ENCODE results near the gene BICC1. TPM values are rescaled to one million over a fixed set of nuclear protein-coding genes. Genes with fewer than 3 reads are reported as not detected.

The BICC1 gene
- polyA plus RNA-seq, 1 donor (not counting 4 experiments of a cell fraction or from before 2014, with no cell fraction given) = 4.2 TPM

DNA sequence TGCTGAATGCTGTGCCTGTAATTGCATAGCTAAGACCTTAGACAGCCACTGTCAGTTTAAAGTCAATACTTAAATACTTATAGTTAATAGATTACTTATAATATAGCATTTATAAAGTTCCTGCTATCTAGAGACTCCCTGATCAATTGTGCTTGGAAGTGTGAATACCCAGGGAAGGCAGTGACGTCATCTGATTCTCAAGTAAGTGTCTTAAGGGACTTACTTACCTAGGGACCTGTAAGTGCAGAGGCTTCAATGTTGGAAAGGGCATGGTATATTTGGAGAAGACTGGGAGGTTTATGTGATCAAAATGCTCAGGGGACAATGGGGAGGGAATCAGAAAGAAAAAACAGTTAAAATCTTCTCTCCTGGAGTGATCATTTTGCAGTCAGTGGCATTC, 55.0 kb downstream of the BICC1 start:
- Histone ChIP-seq H3K9me3 (ENCODE audit: control insufficient read depth, low read depth, low read length) (no peaks in the 10 kb centered on the region), H3K79me2 (ENCODE audit: control insufficient read depth, insufficient read depth, low read length) (peaks cover 7% of the 10 kb centered on the region), H3K4me2 (ENCODE audit: control insufficient read depth, extremely low read depth, insufficient read depth, low read depth, low read length) (no peak overlapping the region), H3K4me3 (ENCODE audit: control insufficient read depth in 2 of 3, extremely low read depth in 1 of 3, insufficient read depth in 2 of 3, low read depth in 1 of 3, low read length in 3 of 3) (no peak overlapping the region), H3K4me1 (ENCODE audit: control insufficient read depth, extremely low read depth, insufficient read depth, low read length) (no peaks in the 10 kb centered on the region), H3K27ac (ENCODE audit: control insufficient read depth, insufficient read depth, low read length) (no peak overlapping the region), H3K27me3 (ENCODE audit: control insufficient read depth, extremely low read depth, insufficient read depth, low read length) (no peaks in the 10 kb centered on the region), H2AFZ (ENCODE audit: control insufficient read depth, low read length) (no peak overlapping the region), H3K9ac (ENCODE audit: control insufficient read depth, extremely low read depth, insufficient read depth, low read length) (no peak overlapping the region), H3K36me3 (ENCODE audit: control insufficient read depth in 2 of 2, extremely low read depth in 1 of 2, insufficient read depth in 2 of 2, low read length in 2 of 2) (no peaks in the 10 kb centered on the region), H4K20me1 (ENCODE audit: control insufficient read depth, extremely low read depth, insufficient read depth, low read length) (no peaks in the 10 kb centered on the region), H3K9me1 (ENCODE audit: control insufficient read depth, extremely low read depth, insufficient read depth, low read length) (no peaks in the 10 kb centered on the region)
- DNase-seq (ENCODE audit: low read depth, low spot score) (no peak), FAIRE-seq (no peak)
- dilution Hi-C loops (cut with MboI; ENCODE audit: extremely low pct_ligation_motif_present, low sequenced_read_pairs) = no loop called here
- TF ChIP-seq EZH2 (IDR thresholded peaks at IDR 0.05; ENCODE audit: low read length) = no peak
- TF ChIP-seq, protein P1, sequence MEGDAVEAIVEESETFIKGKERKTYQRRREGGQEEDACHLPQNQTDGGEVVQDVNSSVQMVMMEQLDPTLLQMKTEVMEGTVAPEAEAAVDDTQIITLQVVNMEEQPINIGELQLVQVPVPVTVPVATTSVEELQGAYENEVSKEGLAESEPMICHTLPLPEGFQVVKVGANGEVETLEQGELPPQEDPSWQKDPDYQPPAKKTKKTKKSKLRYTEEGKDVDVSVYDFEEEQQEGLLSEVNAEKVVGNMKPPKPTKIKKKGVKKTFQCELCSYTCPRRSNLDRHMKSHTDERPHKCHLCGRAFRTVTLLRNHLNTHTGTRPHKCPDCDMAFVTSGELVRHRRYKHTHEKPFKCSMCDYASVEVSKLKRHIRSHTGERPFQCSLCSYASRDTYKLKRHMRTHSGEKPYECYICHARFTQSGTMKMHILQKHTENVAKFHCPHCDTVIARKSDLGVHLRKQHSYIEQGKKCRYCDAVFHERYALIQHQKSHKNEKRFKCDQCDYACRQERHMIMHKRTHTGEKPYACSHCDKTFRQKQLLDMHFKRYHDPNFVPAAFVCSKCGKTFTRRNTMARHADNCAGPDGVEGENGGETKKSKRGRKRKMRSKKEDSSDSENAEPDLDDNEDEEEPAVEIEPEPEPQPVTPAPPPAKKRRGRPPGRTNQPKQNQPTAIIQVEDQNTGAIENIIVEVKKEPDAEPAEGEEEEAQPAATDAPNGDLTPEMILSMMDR (optimal IDR thresholded peaks at IDR 0.05 in 1 of 3, IDR thresholded peaks at IDR 0.05 in 1 of 3, conservative IDR thresholded peaks at IDR 0.05 in 1 of 3; ENCODE audit: extremely low read depth in 1 of 3, insufficient read depth in 2 of 3, low read length in 3 of 3) = no peak

DNA sequence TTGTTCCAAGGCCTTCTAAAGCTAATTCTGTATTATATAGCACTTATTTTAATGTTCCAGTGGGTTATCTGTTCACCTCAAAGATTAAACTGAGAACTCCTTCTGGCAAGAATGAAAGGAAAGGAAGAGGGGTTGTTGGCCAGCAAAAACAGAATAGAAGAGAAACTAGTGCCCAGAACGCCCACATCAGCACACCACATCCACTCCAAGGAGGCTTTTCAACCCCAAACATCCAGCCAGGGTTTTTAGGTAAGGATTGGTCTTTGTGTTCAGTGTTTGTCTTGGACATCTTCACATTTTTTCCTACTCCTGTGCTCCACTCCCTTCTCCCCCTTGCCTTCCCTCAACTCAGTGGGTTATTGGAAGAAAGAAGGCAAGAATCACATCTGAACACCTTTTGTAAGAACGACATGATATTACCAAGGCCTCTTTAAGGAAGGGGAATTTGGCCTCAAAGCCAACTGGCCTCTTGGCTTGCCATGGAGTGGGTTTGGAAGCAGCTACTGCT, 55.8 kb downstream of the BICC1 start:
- Histone ChIP-seq H3K27me3 (ENCODE audit: control insufficient read depth, extremely low read depth, insufficient read depth, low read length) (no peaks in the 10 kb centered on the region), H3K4me2 (ENCODE audit: control insufficient read depth, extremely low read depth, insufficient read depth, low read depth, low read length) (no peak overlapping the region), H2AFZ (ENCODE audit: control insufficient read depth, low read length) (no peak overlapping the region), H3K9ac (ENCODE audit: control insufficient read depth, extremely low read depth, insufficient read depth, low read length) (no peak overlapping the region), H3K9me1 (ENCODE audit: control insufficient read depth, extremely low read depth, insufficient read depth, low read length) (no peaks in the 10 kb centered on the region), H3K4me3 (ENCODE audit: control insufficient read depth in 2 of 3, extremely low read depth in 1 of 3, insufficient read depth in 2 of 3, low read depth in 1 of 3, low read length in 3 of 3) (no peak overlapping the region), H3K4me1 (ENCODE audit: control insufficient read depth, extremely low read depth, insufficient read depth, low read length) (no peaks in the 10 kb centered on the region), H3K27ac (ENCODE audit: control insufficient read depth, insufficient read depth, low read length) (no peak overlapping the region), H3K9me3 (ENCODE audit: control insufficient read depth, low read depth, low read length) (no peaks in the 10 kb centered on the region), H3K79me2 (ENCODE audit: control insufficient read depth, insufficient read depth, low read length) (peaks cover under 1% of the 10 kb centered on the region), H4K20me1 (ENCODE audit: control insufficient read depth, extremely low read depth, insufficient read depth, low read length) (no peaks in the 10 kb centered on the region), H3K36me3 (ENCODE audit: control insufficient read depth in 2 of 2, extremely low read depth in 1 of 2, insufficient read depth in 2 of 2, low read length in 2 of 2) (no peaks in the 10 kb centered on the region)
- FAIRE-seq = no peak
- TF ChIP-seq, protein P1 (optimal IDR thresholded peaks at IDR 0.05 in 1 of 3, IDR thresholded peaks at IDR 0.05 in 1 of 3, conservative IDR thresholded peaks at IDR 0.05 in 1 of 3; ENCODE audit: extremely low read depth in 1 of 3, insufficient read depth in 2 of 3, low read length in 3 of 3) = no peak
- no peak for TF ChIP-seq EZH2 (IDR thresholded peaks at IDR 0.05; ENCODE audit: low read length)
- no peak for DNase-seq (ENCODE audit: low read depth, low spot score)
- dilution Hi-C loops (cut with MboI; ENCODE audit: extremely low pct_ligation_motif_present, low sequenced_read_pairs) = no loop called here

All from keratinocyte (primary cell).